GM10248 (cell line): ENCODE results near the gene EYA3.

Experiments used
- CTCF ChIA-PET: fragments of 300-600 bp; sonication (Branson Sonifier 250); formaldehyde crosslinking; extraction: SDS; loops from one replicate; lab custom pipeline; 2021; ENCODE audit warnings: antibody characterized with exemption; lab: Yijun Ruan, JAX
- POLR2A ChIA-PET: fragments of 350-650 bp; sonication (Branson Sonifier 250); formaldehyde crosslinking; extraction: SDS; loops from one replicate; lab custom pipeline; 2020; ENCODE audit warnings: antibody characterized with exemption; lab: Yijun Ruan, JAX
- DNase-seq: peaks from one replicate; pipeline ENCODE4 v3.0.0; 2012; ENCODE audit errors: extremely low spot score
- TF ChIP-seq, protein P1 (sequence below): IDR thresholded peaks from 2 replicates; pipeline ENCODE4 v1.5.1; 2012; ENCODE audit warnings: mild to moderate bottlenecking, low read depth; ENCODE audit errors: extremely low read depth, missing control alignments, control extremely low read depth

Gene EYA3

DNA sequence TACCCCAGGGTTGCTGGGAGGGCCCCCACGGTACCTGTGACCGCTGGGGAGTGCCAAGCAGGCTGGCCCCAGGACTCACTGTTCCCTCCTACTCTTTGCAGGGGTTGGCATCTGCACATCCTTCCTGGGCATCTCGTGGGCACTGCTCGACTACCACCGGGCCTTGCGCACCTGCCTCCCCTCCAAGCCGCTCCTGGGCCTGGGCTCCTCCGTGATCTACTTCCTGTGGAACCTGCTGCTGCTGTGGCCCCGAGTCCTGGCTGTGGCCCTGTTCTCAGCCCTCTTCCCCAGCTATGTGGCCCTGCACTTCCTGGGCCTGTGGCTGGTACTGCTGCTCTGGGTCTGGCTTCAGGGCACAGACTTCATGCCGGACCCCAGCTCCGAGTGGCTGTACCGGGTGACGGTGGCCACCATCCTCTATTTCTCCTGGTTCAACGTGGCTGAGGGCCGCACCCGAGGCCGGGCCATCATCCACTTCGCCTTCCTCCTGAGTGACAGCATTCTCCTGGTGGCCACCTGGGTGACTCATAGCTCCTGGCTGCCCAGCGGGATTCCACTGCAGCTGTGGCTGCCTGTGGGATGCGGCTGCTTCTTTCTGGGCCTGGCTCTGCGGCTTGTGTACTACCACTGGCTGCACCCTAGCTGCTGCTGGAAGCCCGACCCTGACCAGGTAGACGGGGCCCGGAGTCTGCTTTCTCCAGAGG, 121.9 kb downstream of the EYA3 start:
- TF ChIP-seq, protein P1, sequence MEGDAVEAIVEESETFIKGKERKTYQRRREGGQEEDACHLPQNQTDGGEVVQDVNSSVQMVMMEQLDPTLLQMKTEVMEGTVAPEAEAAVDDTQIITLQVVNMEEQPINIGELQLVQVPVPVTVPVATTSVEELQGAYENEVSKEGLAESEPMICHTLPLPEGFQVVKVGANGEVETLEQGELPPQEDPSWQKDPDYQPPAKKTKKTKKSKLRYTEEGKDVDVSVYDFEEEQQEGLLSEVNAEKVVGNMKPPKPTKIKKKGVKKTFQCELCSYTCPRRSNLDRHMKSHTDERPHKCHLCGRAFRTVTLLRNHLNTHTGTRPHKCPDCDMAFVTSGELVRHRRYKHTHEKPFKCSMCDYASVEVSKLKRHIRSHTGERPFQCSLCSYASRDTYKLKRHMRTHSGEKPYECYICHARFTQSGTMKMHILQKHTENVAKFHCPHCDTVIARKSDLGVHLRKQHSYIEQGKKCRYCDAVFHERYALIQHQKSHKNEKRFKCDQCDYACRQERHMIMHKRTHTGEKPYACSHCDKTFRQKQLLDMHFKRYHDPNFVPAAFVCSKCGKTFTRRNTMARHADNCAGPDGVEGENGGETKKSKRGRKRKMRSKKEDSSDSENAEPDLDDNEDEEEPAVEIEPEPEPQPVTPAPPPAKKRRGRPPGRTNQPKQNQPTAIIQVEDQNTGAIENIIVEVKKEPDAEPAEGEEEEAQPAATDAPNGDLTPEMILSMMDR, result no peak
- ChIA-PET POLR2A (no interaction called here), CTCF (interaction anchor here (0.9 to 1.9 kb wide), 2 partner anchors 8 to 109 kb away, joined by 3 to 8 read pairs; no protein-coding TSS in a partner anchor)

GRCh38 chr1:27963393-27963792, 125.0 kb downstream of the EYA3 start:
- CTCF ChIA-PET, result interaction anchor here (1.4 to 1.7 kb wide), 3 partner anchors 12 to 106 kb away, joined by 3 to 4 read pairs (median 4); no protein-coding TSS in a partner anchor
- POLR2A ChIA-PET, result no interaction called here
- TF ChIP-seq, protein P1, result no peak
- no peak for DNase-seq

More for the DNA sequence above, 121.9 kb downstream of the EYA3 start:
- no peak for DNase-seq

- ChIA-PET CTCF (interaction anchor here (1.4 to 1.7 kb wide), 4 partner anchors 15 to 292 kb away, joined by 3 to 4 read pairs (median 4); no protein-coding TSS in a partner anchor), POLR2A (no interaction called here)
- TF ChIP-seq, protein P1, result no peak
- DNase-seq, result no peak
These were observed 126.7 kb downstream of the EYA3 start for GRCh38 chr1:27961646-27962221.

- TF ChIP-seq, protein P1, result no peak
- ChIA-PET CTCF (interaction anchor here (1.4 to 1.5 kb wide), 3 partner anchors 20 to 292 kb away, joined by 3 to 5 read pairs (median 3); partner anchors contain the start of gene EYA3), POLR2A (no interaction called here)
- DNase-seq, result no peak
These were observed 127.4 kb downstream of the EYA3 start for GRCh38 chr1:27960762-27961645.

- DNase-seq, result peak; percentile 97
- TF ChIP-seq, protein P1, result peak; percentile 57
- CTCF ChIA-PET, result interaction anchor here (1.0 to 1.9 kb wide), 7 partner anchors 12 to 249 kb away, joined by 3 to 8 read pairs (median 5); partner anchors contain the start of gene EYA3
- POLR2A ChIA-PET, result no interaction called here
These were observed 128.4 kb downstream of the EYA3 start, which contains the start of gene XKR8 for GRCh38 chr1:27959792-27960603. Gene XKR8 (plus strand): TSS chr1:27959973. CDS start chr1:27960070, 97 bp downstream.
